ENCODE data around the gene TRERF1.
A peak's percentile ranks its signal among the peaks of the same experiment; 100 is the strongest.
"Not testable (repeated sequence)": the region's sequence is repeated elsewhere in the genome, so short reads cannot be mapped to it uniquely, and the experiment has no call there.

TRERF1 gene

GRCh38 chr6:42203183-42203582, 248.5 kb downstream of the TRERF1 start:
- no peak for TF ChIP-seq CTCF (conservative IDR thresholded peaks at IDR 0.05; ENCODE audit: low read length)
- no peak for DNase-seq (ENCODE audit: low read depth)
- no peak overlapping the region for H3K4me3 ChIP-seq (ENCODE audit: low read length)

GRCh38 chr6:42202131-42202915, 249.4 kb downstream of the TRERF1 start:
- DNase-seq (ENCODE audit: low read depth); H3K4me3 ChIP-seq (ENCODE audit: low read length): not testable (repeated sequence)

GRCh38 chr6:42201382-42201781, 250.3 kb downstream of the TRERF1 start:
- TF ChIP-seq CTCF (conservative IDR thresholded peaks at IDR 0.05; ENCODE audit: low read length), result no peak
- H3K4me3 ChIP-seq (ENCODE audit: low read length), result no peak overlapping the region
- DNase-seq (ENCODE audit: low read depth), result peak; percentile 31

GRCh38 chr6:42200035-42200434, 251.7 kb downstream of the TRERF1 start:
- peak; percentile 97 for DNase-seq (ENCODE audit: low read depth)
- no peak for TF ChIP-seq CTCF (conservative IDR thresholded peaks at IDR 0.05; ENCODE audit: low read length)
- no peak overlapping the region for H3K4me3 ChIP-seq (ENCODE audit: low read length)

- no peak for TF ChIP-seq CTCF (conservative IDR thresholded peaks at IDR 0.05; ENCODE audit: low read length)
- DNase-seq (ENCODE audit: low read depth), result peak; percentile 60
- H3K4me3 ChIP-seq (ENCODE audit: low read length), result no peak overlapping the region
These were observed 252.4 kb downstream of the TRERF1 start for GRCh38 chr6:42199106-42199981.

- peak; percentile 84 for DNase-seq (ENCODE audit: low read depth)
- H3K4me3 ChIP-seq (ENCODE audit: low read length), result no peak overlapping the region
- 0 out of 2 replicates have a peak, but pooled peaks have one; percentile 11 for TF ChIP-seq CTCF (conservative IDR thresholded peaks at IDR 0.05; ENCODE audit: low read length)
These were observed 254.0 kb downstream of the TRERF1 start for GRCh38 chr6:42197555-42198362.

GRCh38 chr6:42195415-42195814, 256.3 kb downstream of the TRERF1 start:
- no peak overlapping the region for H3K4me3 ChIP-seq (ENCODE audit: low read length)
- no peak for DNase-seq (ENCODE audit: low read depth)
- TF ChIP-seq CTCF (conservative IDR thresholded peaks at IDR 0.05; ENCODE audit: low read length), result no peak
